Lung (tissue), 12 donors: ENCODE results near the gene AUTS2. TPM values are rescaled to one million over a fixed set of nuclear protein-coding genes. Genes with fewer than 3 reads are reported as not detected.

Experiments
- ATAC-seq: fragments of 200-7000 bp; cut with Tn5 transposase; one replicate; pipeline ENCODE4 v1.9.1; 2020; ENCODE audit warnings: moderate number of reproducible peaks; ENCODE audit not compliant: insufficient read depth, low FRiP score
- DNase-seq, 3 donors: peaks; one replicate each; pipeline ENCODE4 v3.0.0-alpha.2; 2013 to 2017
- H3K27ac ChIP-seq, 2 donors: one replicate each; pipeline ENCODE4 v1.5.1; 2013; ENCODE audit warnings: mild to moderate bottlenecking in 2 of 2, moderate library complexity in 2 of 2, control low read depth in 1 of 2, inconsistent platforms in 1 of 2, low read depth in 1 of 2, low read length in 1 of 2
- H3K27me3 ChIP-seq, 3 donors: one replicate each; pipeline ENCODE4 v1.5.1; 2013; ENCODE audit warnings: low read length in 2 of 3; ENCODE audit not compliant: control insufficient read depth in 3 of 3, insufficient read depth in 3 of 3
- H3K36me3 ChIP-seq, 4 donors: one replicate each; pipeline ENCODE4 v1.5.1; 2013; ENCODE audit warnings: low read length in 4 of 4, mild to moderate bottlenecking in 1 of 4, moderate library complexity in 1 of 4; ENCODE audit not compliant: control insufficient read depth in 4 of 4, insufficient read depth in 4 of 4
- H3K4me1 ChIP-seq, 5 donors: one replicate each; pipeline ENCODE4 v1.5.1; 2013; ENCODE audit warnings: low read length in 5 of 5, mild to moderate bottlenecking in 2 of 5, moderate library complexity in 1 of 5; ENCODE audit not compliant: control insufficient read depth in 5 of 5, insufficient read depth in 5 of 5
- H3K4me3 ChIP-seq: one replicate; pipeline ENCODE4 v1.5.1; 2013; ENCODE audit warnings: mild to moderate bottlenecking, control low read depth, moderate library complexity
- H3K9ac ChIP-seq, 2 donors: one replicate each; pipeline ENCODE4 v1.5.1; 2013; ENCODE audit warnings: low read length in 2 of 2, control low read depth in 1 of 2; ENCODE audit not compliant: insufficient read depth in 1 of 2
- H3K9me3 ChIP-seq, 4 donors: one replicate each; pipeline ENCODE4 v1.5.1; 2013; ENCODE audit warnings: low read length in 3 of 4, mild to moderate bottlenecking in 1 of 4, moderate library complexity in 1 of 4; ENCODE audit not compliant: control insufficient read depth in 4 of 4, insufficient read depth in 3 of 4
- WGBS, 2 donors: extraction: QIAGEN DNeasy Blood & Tissue Kit; methylation state at CpG; one replicate each; pipeline ENCODE4 v1.1.7; 2013; 5-methylcytosine and 5-hydroxymethylcytosine counted together
- polyA plus RNA-seq, 2 donors: library from polyadenylated mRNA; stranded (reverse); fragments of 200-250 nt; gene quantifications; one replicate each; pipeline ENCODE4 v1.2.1, GENCODE V29; 2013
- total RNA-seq, 2 donors: library from RNA; depleted of rRNA in 1 of 2; stranded (reverse); fragments of >200 nt in 1 of 2; gene quantifications; one replicate each; pipeline ENCODE4 v1.2.1, GENCODE V29; 2014 to 2021
- TF ChIP-seq, protein P1 (sequence below): IDR thresholded peaks from 2 replicates; pipeline ENCODE4 v1.5.1; 2012; ENCODE audit warnings: mild to moderate bottlenecking; ENCODE audit errors: control extremely low read depth, extremely low read depth
- donor health status: control.
- donor health status: control.
- donor health status: Bipolar disorder and iron deficiency.
- donor health status: healthy.
- donor health status: DM: yes; HTN: yes; CAD: no.

AUTS2 gene
- total and polyA plus RNA-seq, 4 donors: 11.8 to 115 (median 40.6) TPM

DNA sequence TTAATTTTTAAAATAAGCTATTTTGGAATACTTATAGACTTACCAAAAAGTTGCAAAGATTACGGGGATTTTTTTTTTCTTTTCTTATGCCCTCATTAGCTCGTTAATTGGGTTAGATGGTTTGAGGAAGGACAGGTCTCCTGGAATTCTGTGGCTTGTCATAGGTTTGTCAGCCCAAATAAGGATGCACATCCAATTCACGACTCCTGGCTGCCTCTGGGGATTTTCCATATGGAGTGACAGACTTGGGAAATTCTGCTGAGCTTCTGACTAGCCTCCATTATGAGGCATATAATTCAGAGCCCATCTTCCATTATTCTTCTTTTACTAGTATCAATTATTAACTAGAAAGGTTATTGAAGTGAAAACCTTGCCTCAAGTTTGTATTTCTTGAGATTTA lies 102.1 kb downstream of the AUTS2 start:
- DNase-seq (no peak), ATAC-seq (no peak)
- H3K4me3 ChIP-seq: no peak overlapping the region
- WGBS, 2 donors: 80 to 94% methylated on average over 3 of the region's 3 CpGs
- H3K9me3 ChIP-seq: no peaks in the 10 kb centered on the region
- H3K9ac ChIP-seq: no peak overlapping the region
- TF ChIP-seq, protein P1, sequence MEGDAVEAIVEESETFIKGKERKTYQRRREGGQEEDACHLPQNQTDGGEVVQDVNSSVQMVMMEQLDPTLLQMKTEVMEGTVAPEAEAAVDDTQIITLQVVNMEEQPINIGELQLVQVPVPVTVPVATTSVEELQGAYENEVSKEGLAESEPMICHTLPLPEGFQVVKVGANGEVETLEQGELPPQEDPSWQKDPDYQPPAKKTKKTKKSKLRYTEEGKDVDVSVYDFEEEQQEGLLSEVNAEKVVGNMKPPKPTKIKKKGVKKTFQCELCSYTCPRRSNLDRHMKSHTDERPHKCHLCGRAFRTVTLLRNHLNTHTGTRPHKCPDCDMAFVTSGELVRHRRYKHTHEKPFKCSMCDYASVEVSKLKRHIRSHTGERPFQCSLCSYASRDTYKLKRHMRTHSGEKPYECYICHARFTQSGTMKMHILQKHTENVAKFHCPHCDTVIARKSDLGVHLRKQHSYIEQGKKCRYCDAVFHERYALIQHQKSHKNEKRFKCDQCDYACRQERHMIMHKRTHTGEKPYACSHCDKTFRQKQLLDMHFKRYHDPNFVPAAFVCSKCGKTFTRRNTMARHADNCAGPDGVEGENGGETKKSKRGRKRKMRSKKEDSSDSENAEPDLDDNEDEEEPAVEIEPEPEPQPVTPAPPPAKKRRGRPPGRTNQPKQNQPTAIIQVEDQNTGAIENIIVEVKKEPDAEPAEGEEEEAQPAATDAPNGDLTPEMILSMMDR: no peak
- H3K4me1 ChIP-seq: peaks cover 0 to 9% (median 4%) of the 10 kb centered on the region in 5 donors
- H3K27ac ChIP-seq: no peak overlapping the region
- H3K36me3 ChIP-seq: no peaks in the 10 kb centered on the region
- H3K27me3 ChIP-seq: no peaks in the 10 kb centered on the region

GRCh38 chr7:69701288-69701687 lies 103.0 kb downstream of the AUTS2 start:
- Histone ChIP-seq H3K9ac (no peak overlapping the region), H3K4me1 (peaks cover 0 to 9% (median 6%) of the 10 kb centered on the region in 5 donors), H3K4me3 (no peak overlapping the region), H3K27me3 (no peaks in the 10 kb centered on the region), H3K9me3 (no peaks in the 10 kb centered on the region), H3K27ac (no peak overlapping the region), H3K36me3 (no peaks in the 10 kb centered on the region)
- ATAC-seq (no peak), DNase-seq (no peak)
- TF ChIP-seq, protein P1: no peak
- WGBS, 2 donors: 80 to 84% methylated on average over 5 of the region's 5 CpGs

GRCh38 chr7:69702357-69702756 lies 104.1 kb downstream of the AUTS2 start:
- 92 to 94% methylated on average over 1 of the region's 1 CpG for WGBS, 2 donors

GRCh38 chr7:69703099-69703498 lies 104.8 kb downstream of the AUTS2 start:
- Histone ChIP-seq H3K9me3 (no peaks in the 10 kb centered on the region), H3K27ac (no peak overlapping the region), H3K27me3 (no peaks in the 10 kb centered on the region), H3K4me3 (no peak overlapping the region), H3K36me3 (no peaks in the 10 kb centered on the region), H3K9ac (no peak overlapping the region), H3K4me1 (peaks cover 0 to 9% (median 7%) of the 10 kb centered on the region in 5 donors)
- WGBS, 2 donors: 45 to 55% methylated on average over 2 of the region's 2 CpGs
- TF ChIP-seq, protein P1: no peak
- DNase-seq (no peak), ATAC-seq (no peak)

More at GRCh38 chr7:69702357-69702756, 104.1 kb downstream of the AUTS2 start:
- Histone ChIP-seq H3K27me3 (no peaks in the 10 kb centered on the region), H3K9me3 (no peaks in the 10 kb centered on the region), H3K36me3 (no peaks in the 10 kb centered on the region), H3K4me3 (no peak overlapping the region), H3K9ac (no peak overlapping the region), H3K4me1 (peaks cover 0 to 9% (median 7%) of the 10 kb centered on the region in 5 donors), H3K27ac (no peak overlapping the region)
- TF ChIP-seq, protein P1: no peak
- no peak for ATAC-seq
- DNase-seq: no peak
